Body of pancreas (tissue), 4 donors: ENCODE results near the gene SLF2.

Source experiments
- POLR2A ChIP-seq, 3 donors: fragments of 450-650 bp; IDR thresholded peaks; one replicate each; pipeline ENCODE4 v1.6.1; 2016; ENCODE audit warnings: antibody characterized with exemption in 3 of 3, mild to moderate bottlenecking in 2 of 3
- TF ChIP-seq, protein P1 (sequence below), 7 experiments: fragments of 450-650 bp in 4 of 7; fragments of 200-600 bp in 3 of 7; sonication (generic) in 3 of 7; IDR thresholded peaks; one replicate each; pipeline ENCODE4 v1.5.1; 2016 to 2019; ENCODE audit warnings: antibody characterized with exemption in 7 of 7

- TF ChIP-seq, protein P1, sequence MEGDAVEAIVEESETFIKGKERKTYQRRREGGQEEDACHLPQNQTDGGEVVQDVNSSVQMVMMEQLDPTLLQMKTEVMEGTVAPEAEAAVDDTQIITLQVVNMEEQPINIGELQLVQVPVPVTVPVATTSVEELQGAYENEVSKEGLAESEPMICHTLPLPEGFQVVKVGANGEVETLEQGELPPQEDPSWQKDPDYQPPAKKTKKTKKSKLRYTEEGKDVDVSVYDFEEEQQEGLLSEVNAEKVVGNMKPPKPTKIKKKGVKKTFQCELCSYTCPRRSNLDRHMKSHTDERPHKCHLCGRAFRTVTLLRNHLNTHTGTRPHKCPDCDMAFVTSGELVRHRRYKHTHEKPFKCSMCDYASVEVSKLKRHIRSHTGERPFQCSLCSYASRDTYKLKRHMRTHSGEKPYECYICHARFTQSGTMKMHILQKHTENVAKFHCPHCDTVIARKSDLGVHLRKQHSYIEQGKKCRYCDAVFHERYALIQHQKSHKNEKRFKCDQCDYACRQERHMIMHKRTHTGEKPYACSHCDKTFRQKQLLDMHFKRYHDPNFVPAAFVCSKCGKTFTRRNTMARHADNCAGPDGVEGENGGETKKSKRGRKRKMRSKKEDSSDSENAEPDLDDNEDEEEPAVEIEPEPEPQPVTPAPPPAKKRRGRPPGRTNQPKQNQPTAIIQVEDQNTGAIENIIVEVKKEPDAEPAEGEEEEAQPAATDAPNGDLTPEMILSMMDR (IDR thresholded peaks at IDR 0.05): no peak
- TF ChIP-seq POLR2A (IDR thresholded peaks at IDR 0.05): no peak
These were observed 60.3 kb downstream of the SLF2 start for GRCh38 chr10:100972904-100973535.
